Nephron (organoid): ENCODE data around the gene KCNQ5.

ENCODE experiments used
- H3K27ac Mint-ChIP-seq, 3 experiments: 2 replicates each; pipeline ENCODE4 v1.8.0; 2020; ENCODE audit warnings: mixed read lengths in 3 of 3, mild to moderate bottlenecking in 2 of 3, moderate library complexity in 1 of 3
- H3K27me3 Mint-ChIP-seq: 2 replicates; pipeline ENCODE4 v1.8.0; 2021; ENCODE audit warnings: low read depth, mild to moderate bottlenecking, moderate library complexity, mixed read lengths
- H3K36me3 Mint-ChIP-seq: 2 replicates; pipeline ENCODE4 v1.8.0; 2020; ENCODE audit warnings: low read depth, mixed read lengths
- H3K4me1 Mint-ChIP-seq: 2 replicates; pipeline ENCODE4 v1.8.0; 2020; ENCODE audit warnings: mixed read lengths
- H3K4me3 Mint-ChIP-seq, 3 experiments: 2 replicates each; pipeline ENCODE4 v1.8.0; 2020; ENCODE audit warnings: mild to moderate bottlenecking in 3 of 3, mixed read lengths in 3 of 3, moderate library complexity in 2 of 3
- H3K9me3 Mint-ChIP-seq: 2 replicates; pipeline ENCODE4 v1.8.0; 2020; ENCODE audit warnings: mixed read lengths
- CTCF ChIP-seq, 3 experiments: fragments of 200-600 bp; sonication (generic); IDR thresholded peaks; one replicate each; pipeline ENCODE4 v1.5.0; 2021; ENCODE audit warnings: antibody characterized with exemption in 3 of 3; ENCODE audit not compliant: unreplicated experiment in 3 of 3

KCNQ5 gene

GRCh38 chr6:73139681-73140383 lies 518.0 kb downstream of the KCNQ5 start:
- Mint-ChIP-seq H3K4me3 (no peak overlapping the region), H3K4me1 (no peaks in the 10 kb centered on the region), H3K27ac (no peak overlapping the region), H3K9me3 (no peaks in the 10 kb centered on the region), H3K36me3 (no peaks in the 10 kb centered on the region), H3K27me3 (no peaks in the 10 kb centered on the region)
- TF ChIP-seq CTCF (IDR thresholded peaks at IDR 0.05; ENCODE audit: unreplicated experiment in 3 of 3) = no peak

- no peak for TF ChIP-seq CTCF (IDR thresholded peaks at IDR 0.05; ENCODE audit: unreplicated experiment in 3 of 3)
- Mint-ChIP-seq H3K27me3 (no peaks in the 10 kb centered on the region), H3K4me3 (no peak overlapping the region), H3K27ac (no peak overlapping the region), H3K9me3 (no peaks in the 10 kb centered on the region), H3K4me1 (no peaks in the 10 kb centered on the region), H3K36me3 (no peaks in the 10 kb centered on the region)
These were observed 521.7 kb downstream of the KCNQ5 start for GRCh38 chr6:73143551-73143950.

- no peaks in the 10 kb centered on the region for H3K36me3 Mint-ChIP-seq
- no peak overlapping the region for H3K4me3 Mint-ChIP-seq
- TF ChIP-seq CTCF (IDR thresholded peaks at IDR 0.05; ENCODE audit: unreplicated experiment in 3 of 3) = no peak
- no peaks in the 10 kb centered on the region for H3K9me3 Mint-ChIP-seq
- no peaks in the 10 kb centered on the region for H3K27me3 Mint-ChIP-seq
- no peak overlapping the region for H3K27ac Mint-ChIP-seq
- H3K4me1 Mint-ChIP-seq = no peaks in the 10 kb centered on the region
These were observed 522.7 kb downstream of the KCNQ5 start for GRCh38 chr6:73144516-73144915.

DNA sequence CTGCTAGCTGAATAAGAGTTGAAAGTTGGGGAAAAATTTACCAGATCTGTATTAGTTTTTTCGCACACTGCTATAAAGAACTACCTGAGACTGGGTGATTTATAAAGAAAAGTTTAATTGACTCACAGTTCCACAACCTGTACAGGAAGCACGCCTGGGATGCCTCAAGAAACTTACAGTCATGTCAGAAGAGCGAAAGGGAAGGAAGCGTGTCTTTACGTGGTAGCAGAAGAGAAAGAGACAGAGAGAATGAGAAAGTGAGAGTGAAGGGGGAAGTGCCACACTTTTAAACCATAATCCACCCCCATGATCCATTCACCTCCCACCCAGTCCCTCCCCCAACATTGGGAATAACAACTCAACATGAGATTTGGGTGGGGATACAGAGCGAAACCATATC lies 523.8 kb downstream of the KCNQ5 start:
- no peak for TF ChIP-seq CTCF (IDR thresholded peaks at IDR 0.05; ENCODE audit: unreplicated experiment in 3 of 3)
- H3K27ac Mint-ChIP-seq = no peak overlapping the region

DNA sequence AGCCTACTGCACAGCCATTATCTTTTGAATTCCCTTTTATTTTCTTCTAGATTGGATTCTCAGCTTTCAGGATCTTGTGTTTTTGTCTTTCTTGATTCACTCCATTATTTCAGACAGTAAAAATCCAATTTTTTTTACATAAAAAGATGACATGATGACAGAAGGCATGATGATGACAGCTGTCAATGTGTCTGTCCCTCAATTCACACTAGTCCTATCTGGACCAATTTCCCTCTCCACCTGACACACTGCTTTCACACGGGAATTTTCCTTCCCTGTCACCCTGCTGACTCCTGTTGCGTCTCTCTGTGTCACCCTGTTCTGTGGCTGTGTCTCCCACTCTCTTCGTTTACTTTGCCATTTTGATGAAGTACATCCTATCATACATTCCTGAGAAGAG lies 529.9 kb downstream of the KCNQ5 start:
- Mint-ChIP-seq H3K27me3 (no peaks in the 10 kb centered on the region), H3K4me3 (no peak overlapping the region), H3K4me1 (no peaks in the 10 kb centered on the region), H3K9me3 (no peaks in the 10 kb centered on the region), H3K27ac (no peak overlapping the region), H3K36me3 (no peaks in the 10 kb centered on the region)
- TF ChIP-seq CTCF (IDR thresholded peaks at IDR 0.05; ENCODE audit: unreplicated experiment in 3 of 3) = no peak

More for the DNA sequence above, 523.8 kb downstream of the KCNQ5 start:
- no peak overlapping the region for H3K4me3 Mint-ChIP-seq
- H3K27me3 Mint-ChIP-seq = no peaks in the 10 kb centered on the region
- no peaks in the 10 kb centered on the region for H3K36me3 Mint-ChIP-seq
- no peaks in the 10 kb centered on the region for H3K9me3 Mint-ChIP-seq
- H3K4me1 Mint-ChIP-seq = no peaks in the 10 kb centered on the region

GRCh38 chr6:73152556-73152955 lies 530.7 kb downstream of the KCNQ5 start:
- Mint-ChIP-seq H3K4me1 (no peaks in the 10 kb centered on the region), H3K9me3 (no peaks in the 10 kb centered on the region), H3K27me3 (no peaks in the 10 kb centered on the region), H3K27ac (no peak overlapping the region), H3K4me3 (no peak overlapping the region), H3K36me3 (no peaks in the 10 kb centered on the region)
- no peak for TF ChIP-seq CTCF (IDR thresholded peaks at IDR 0.05; ENCODE audit: unreplicated experiment in 3 of 3)
